ENCODE data around the gene LDHAL6B. TPM values are rescaled to one million over a fixed set of nuclear protein-coding genes. Genes with fewer than 3 reads are reported as not detected.

LDHAL6B gene
- total and polyA plus RNA-seq, 2 experiments from 2014 or later, result not detected

GRCh38 chr15:59174151-59174834 lies 32.4 kb upstream of the LDHAL6B start (continued):
- TF ChIP-seq REST (IDR thresholded peaks at IDR 0.05; ENCODE audit: unreplicated experiment), result no peak
- TF ChIP-seq NANOG (IDR thresholded peaks at IDR 0.05; ENCODE audit: borderline replicate concordance), result no peak
- no peak for TF ChIP-seq ZNF331 (CRISPR knock-in tag; IDR thresholded peaks at IDR 0.05; ENCODE audit: low read depth)

- no peaks in the 10 kb centered on the region for H3K4me1 ChIP-seq (ENCODE audit: insufficient read depth)
- ATAC-seq (peak; percentile 94), DNase-seq (ENCODE audit: low spot score) (peak; percentile 82)
- Mint-ChIP-seq H3K27ac (no peak overlapping the region), H3K36me3 (ENCODE audit: low read depth) (peaks cover 27% of the 10 kb centered on the region), H3K4me3 (no peak overlapping the region), H3K4me1 (peaks cover 13% of the 10 kb centered on the region), H3K27me3 (ENCODE audit: insufficient read depth, low read depth, poor library complexity) (no peaks in the 10 kb centered on the region), H3K9me3 (no peaks in the 10 kb centered on the region)
- no peaks in the 10 kb centered on the region for H3K79me2 ChIP-seq (replicated peaks; ENCODE audit: insufficient read depth)
- H3K9me2 ChIP-seq (ENCODE audit: insufficient read depth), result no peaks in the 10 kb centered on the region
- no peaks in the 10 kb centered on the region for H3F3A ChIP-seq (replicated peaks; ENCODE audit: low read depth)
- H3K4me2 ChIP-seq, result no peak overlapping the region
- peak overlapping the region; percentile 73 for H3K27ac ChIP-seq (ENCODE audit: low read depth)
- no peak overlapping the region for H2AFZ ChIP-seq
- H3K27me3 ChIP-seq (ENCODE audit: insufficient read depth), result no peaks in the 10 kb centered on the region
- H3K4me3 ChIP-seq, result no peak overlapping the region
- TF ChIP-seq EZH2 (IDR thresholded peaks at IDR 0.05; ENCODE audit: low read depth, unreplicated experiment), result no peak
- TF ChIP-seq CTCF (conservative IDR thresholded peaks at IDR 0.05; ENCODE audit: low read depth in 2 of 2), result peak; percentile 72 to 75
- peaks cover 7% of the 10 kb centered on the region; the same call in 1 of the 2 replicates for H3K36me3 ChIP-seq (ENCODE audit: insufficient read depth)
- no peaks in the 10 kb centered on the region for H4K20me1 ChIP-seq (replicated peaks; ENCODE audit: insufficient read depth)
Observed at GRCh38 chr15:59174835-59175831, 31.5 kb upstream of the LDHAL6B start.
